Caco-2 (cell line): ENCODE data around the gene ANK2. TPM values are rescaled to one million over a fixed set of nuclear protein-coding genes. Genes with fewer than 3 reads are reported as not detected.
A peak's percentile ranks its signal among the peaks of the same experiment; 100 is the strongest.

Source experiments
- BruUV-seq: library from RNA; stranded (reverse); fragments of 400-500 nt; replicated peaks from 2 replicates; lab custom pipeline; 2021; lab: Mats Ljungman, UMichigan
- CTCF ChIA-PET: fragments of 300-600 bp; sonication (Branson Sonifier 250); formaldehyde crosslinking; loops from one replicate; lab custom pipeline; 2022; ENCODE audit warnings: antibody characterized with exemption; lab: Charles Lee
- POLR2A ChIA-PET: fragments of 300-600 bp; sonication (Branson Sonifier 250); formaldehyde crosslinking; loops from one replicate; lab custom pipeline; 2022; ENCODE audit warnings: antibody characterized with exemption; lab: Charles Lee
- DNase-seq, 2 experiments: peaks; one replicate each; pipeline versions ENCODE4 v3.0.0 to v3.0.0-alpha.2; 2020 to 2022
- H3K27me3 ChIP-seq: replicated peaks from 2 replicates; pipeline ENCODE4 v1.6.0; 2011; ENCODE audit warnings: low read length; ENCODE audit not compliant: control insufficient read depth, insufficient read depth
- H3K36me3 ChIP-seq: 2 replicates; pipeline ENCODE4 v1.5.1; 2011; ENCODE audit warnings: low read length; ENCODE audit not compliant: control insufficient read depth, insufficient read depth
- H3K4me1 ChIP-seq: fragments of 250-450 bp; sonication (Bioruptor Pico); 2 replicates; pipeline ENCODE4 v1.5.1; 2020; ENCODE audit warnings: mild to moderate bottlenecking
- H3K4me3 ChIP-seq: 2 replicates; pipeline ENCODE4 v1.5.1; 2011; ENCODE audit warnings: low read depth, mild to moderate bottlenecking, control low read depth, low read length
- H3K9me3 ChIP-seq: fragments of 250-450 bp; sonication (Bioruptor Pico); 2 replicates; pipeline ENCODE4 v1.5.1; 2020; ENCODE audit warnings: mild to moderate bottlenecking, moderate library complexity
- H3K27ac Mint-ChIP-seq: one replicate; pipeline ENCODE4 v1.8.0; 2022; ENCODE audit warnings: mixed read lengths; ENCODE audit not compliant: unreplicated experiment
- H3K27me3 Mint-ChIP-seq: one replicate; pipeline ENCODE4 v1.8.0; 2022; ENCODE audit warnings: mixed read lengths; ENCODE audit not compliant: insufficient read depth, unreplicated experiment
- H3K36me3 Mint-ChIP-seq: one replicate; pipeline ENCODE4 v1.8.0; 2022; ENCODE audit warnings: mild to moderate bottlenecking, mixed read lengths; ENCODE audit not compliant: insufficient read depth, unreplicated experiment
- H3K4me1 Mint-ChIP-seq: one replicate; pipeline ENCODE4 v1.8.0; 2022; ENCODE audit warnings: low read depth, mixed read lengths; ENCODE audit not compliant: unreplicated experiment
- H3K4me3 Mint-ChIP-seq: one replicate; pipeline ENCODE4 v1.8.0; 2022; ENCODE audit warnings: mild to moderate bottlenecking, moderate library complexity, mixed read lengths; ENCODE audit not compliant: unreplicated experiment
- H3K9me3 Mint-ChIP-seq: one replicate; pipeline ENCODE4 v1.8.0; 2022; ENCODE audit warnings: mixed read lengths; ENCODE audit not compliant: unreplicated experiment
- CTCF ChIP-seq, 2 experiments: fragments of 200-600 bp in 1 of 2; IDR thresholded peaks; 1 replicate in 1 of 2; 2 replicates in 1 of 2; pipeline versions ENCODE4 v1.5.1 to v1.8.0; 2011 to 2022; ENCODE audit warnings: antibody characterized with exemption in 1 of 2, control low read depth in 1 of 2, inconsistent platforms in 1 of 2, low read depth in 1 of 2, low read length in 1 of 2, mild to moderate bottlenecking in 1 of 2, moderate library complexity in 1 of 2; ENCODE audit not compliant: insufficient read depth in 1 of 2, severe bottlenecking in 1 of 2, unreplicated experiment in 1 of 2
- intact Hi-C: fragments of 100-400 bp; cut with micrococcal nuclease; formaldehyde crosslinking; loops from one replicate; pipeline ENCODE4 v1.10.0; 2022; ENCODE audit not compliant: unreplicated experiment
- total RNA-seq: library from RNA; stranded (reverse); gene quantifications from 2 replicates; pipeline ENCODE4 v1.2.3, GENCODE V29; 2022

The ANK2 gene
- total RNA-seq, 1 experiment from 2014 or later = 26.3 TPM

GRCh38 chr4:113078066-113078465, 28.6 kb downstream of the ANK2 start:
- Mint-ChIP-seq H3K36me3 (no peaks in the 10 kb centered on the region), H3K27ac (no peak overlapping the region), H3K27me3 (no peaks in the 10 kb centered on the region), H3K9me3 (no peaks in the 10 kb centered on the region), H3K4me3 (no peak overlapping the region), H3K4me1 (peaks cover 11% of the 10 kb centered on the region)
- ChIA-PET CTCF (no interaction called here), POLR2A (no interaction called here)
- no peak for DNase-seq
- no peaks in the 10 kb centered on the region for H3K36me3 ChIP-seq
- no TSS peak for BruUV-seq
- no peak for TF ChIP-seq CTCF (IDR thresholded peaks at IDR 0.05; ENCODE audit: insufficient read depth in 1 of 2, low read depth in 1 of 2, low read length in 1 of 2, severe bottlenecking in 1 of 2, unreplicated experiment in 1 of 2)
- H3K4me1 ChIP-seq = peaks cover 9% of the 10 kb centered on the region
- H3K9me3 ChIP-seq = no peaks in the 10 kb centered on the region
- no peak overlapping the region for H3K4me3 ChIP-seq
- H3K27me3 ChIP-seq = no peaks in the 10 kb centered on the region
- intact Hi-C loops = no loop called here

DNA sequence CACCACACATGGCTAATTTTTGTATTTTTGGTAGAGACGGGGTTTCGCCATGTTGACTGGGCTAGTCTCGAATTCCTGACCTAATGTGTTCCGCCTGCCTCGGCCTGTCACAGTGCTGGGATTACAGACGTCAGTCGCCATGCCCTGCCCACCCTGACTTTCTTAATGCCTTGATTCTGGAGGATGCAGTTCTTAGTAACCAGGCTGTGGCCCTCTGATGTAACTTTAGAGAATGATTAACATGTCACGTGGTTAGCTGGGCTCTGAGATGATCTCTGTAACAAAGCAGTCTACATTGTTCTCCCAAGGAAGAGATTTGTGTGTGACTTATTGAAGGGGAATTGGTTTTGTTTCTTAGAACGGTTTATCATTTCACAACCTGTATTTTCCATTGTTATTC, 30.6 kb downstream of the ANK2 start:
- peak overlapping the region; percentile 41 for H3K4me3 Mint-ChIP-seq
- POLR2A ChIA-PET = no interaction called here
- Histone ChIP-seq H3K9me3 (no peaks in the 10 kb centered on the region), H3K36me3 (no peaks in the 10 kb centered on the region), H3K27me3 (no peaks in the 10 kb centered on the region), H3K4me1 (peaks cover 9% of the 10 kb centered on the region), H3K4me3 (no peak overlapping the region)
- DNase-seq = peak; percentile 55 to 62
- CTCF ChIA-PET = interaction anchor here (0.6 kb wide), 1 partner anchor 75 kb away, joined by 4 read pairs; no protein-coding TSS in a partner anchor
- H3K27ac Mint-ChIP-seq = peak overlapping the region; percentile 27
- H3K4me1 Mint-ChIP-seq = peaks cover 11% of the 10 kb centered on the region
- H3K27me3 Mint-ChIP-seq = no peaks in the 10 kb centered on the region
- no TSS peak for BruUV-seq
- TF ChIP-seq CTCF (IDR thresholded peaks at IDR 0.05; ENCODE audit: insufficient read depth in 1 of 2, low read depth in 1 of 2, low read length in 1 of 2, severe bottlenecking in 1 of 2, unreplicated experiment in 1 of 2) = no peak
- intact Hi-C loops = loop anchor here (2.0 kb wide), 1 partner anchor 135 kb away; no protein-coding TSS in a partner anchor
- no peaks in the 10 kb centered on the region for H3K36me3 Mint-ChIP-seq
- no peaks in the 10 kb centered on the region for H3K9me3 Mint-ChIP-seq

GRCh38 chr4:113080624-113081023, 31.2 kb downstream of the ANK2 start:
- TF ChIP-seq CTCF (IDR thresholded peaks at IDR 0.05; ENCODE audit: insufficient read depth in 1 of 2, low read depth in 1 of 2, low read length in 1 of 2, severe bottlenecking in 1 of 2, unreplicated experiment in 1 of 2) = no peak
- CTCF ChIA-PET = no interaction called here
- Mint-ChIP-seq H3K4me3 (no peak overlapping the region), H3K36me3 (no peaks in the 10 kb centered on the region), H3K4me1 (peaks cover 11% of the 10 kb centered on the region), H3K27ac (no peak overlapping the region), H3K9me3 (no peaks in the 10 kb centered on the region), H3K27me3 (no peaks in the 10 kb centered on the region)
- H3K27me3 ChIP-seq = no peaks in the 10 kb centered on the region
- intact Hi-C loops = loop anchor here (2.0 kb wide), 1 partner anchor 136 kb away; no protein-coding TSS in a partner anchor
- H3K4me3 ChIP-seq = no peak overlapping the region
- no peak for DNase-seq
- no TSS peak for BruUV-seq
- H3K9me3 ChIP-seq = no peaks in the 10 kb centered on the region
- H3K36me3 ChIP-seq = no peaks in the 10 kb centered on the region
- POLR2A ChIA-PET = no interaction called here
- H3K4me1 ChIP-seq = peaks cover 9% of the 10 kb centered on the region
